ENCODE results near the gene NAV2.

DNA sequence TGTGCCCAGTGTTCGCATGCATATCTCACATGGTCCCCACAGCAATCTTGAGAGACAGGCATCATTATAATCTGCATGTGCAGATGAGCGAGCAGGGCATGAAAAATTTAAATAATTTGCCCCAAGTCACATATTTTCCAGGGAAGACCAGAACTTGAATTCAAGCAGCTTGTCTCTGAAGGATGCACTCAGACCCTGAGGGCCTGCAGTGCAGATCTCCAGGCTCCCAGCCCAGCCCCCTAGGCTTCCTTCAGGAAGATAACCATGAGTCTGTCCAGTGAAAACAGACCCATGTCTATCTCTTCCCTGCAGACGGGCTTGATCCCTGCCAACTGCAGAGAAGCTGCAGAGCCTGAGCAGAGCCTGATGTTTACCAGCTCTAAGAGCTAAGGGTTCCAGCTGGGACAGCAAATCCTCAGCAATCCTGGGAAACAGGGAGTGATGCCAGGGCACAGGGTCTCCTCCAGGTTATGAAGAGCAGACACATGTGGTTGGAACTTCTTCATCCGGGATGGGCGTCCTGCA, 55.1 kb downstream of the NAV2 start:
- TF ChIP-seq, protein P1, sequence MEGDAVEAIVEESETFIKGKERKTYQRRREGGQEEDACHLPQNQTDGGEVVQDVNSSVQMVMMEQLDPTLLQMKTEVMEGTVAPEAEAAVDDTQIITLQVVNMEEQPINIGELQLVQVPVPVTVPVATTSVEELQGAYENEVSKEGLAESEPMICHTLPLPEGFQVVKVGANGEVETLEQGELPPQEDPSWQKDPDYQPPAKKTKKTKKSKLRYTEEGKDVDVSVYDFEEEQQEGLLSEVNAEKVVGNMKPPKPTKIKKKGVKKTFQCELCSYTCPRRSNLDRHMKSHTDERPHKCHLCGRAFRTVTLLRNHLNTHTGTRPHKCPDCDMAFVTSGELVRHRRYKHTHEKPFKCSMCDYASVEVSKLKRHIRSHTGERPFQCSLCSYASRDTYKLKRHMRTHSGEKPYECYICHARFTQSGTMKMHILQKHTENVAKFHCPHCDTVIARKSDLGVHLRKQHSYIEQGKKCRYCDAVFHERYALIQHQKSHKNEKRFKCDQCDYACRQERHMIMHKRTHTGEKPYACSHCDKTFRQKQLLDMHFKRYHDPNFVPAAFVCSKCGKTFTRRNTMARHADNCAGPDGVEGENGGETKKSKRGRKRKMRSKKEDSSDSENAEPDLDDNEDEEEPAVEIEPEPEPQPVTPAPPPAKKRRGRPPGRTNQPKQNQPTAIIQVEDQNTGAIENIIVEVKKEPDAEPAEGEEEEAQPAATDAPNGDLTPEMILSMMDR (conservative IDR thresholded peaks at IDR 0.05 in 1 of 2, IDR thresholded peaks at IDR 0.05 in 1 of 2; ENCODE audit: low read depth in 1 of 2, low read length in 2 of 2): no peak
- TF ChIP-seq EZH2 (IDR thresholded peaks at IDR 0.05; ENCODE audit: low read length, missing control alignments): no peak
